Panc1 (cell line): ENCODE data around the gene RNF41. TPM values are rescaled to one million over a fixed set of nuclear protein-coding genes. Genes with fewer than 3 reads are reported as not detected.

Experiments used
- ATAC-seq: fragments of 200-7000 bp; cut with Tn5 transposase; 2 replicates; pipeline ENCODE4 v1.9.1; 2020; ENCODE audit warnings: mild to moderate bottlenecking, moderate library complexity
- BruUV-seq: library from RNA; stranded (reverse); fragments of 400-500 nt; replicated peaks from 2 replicates; lab custom pipeline; 2021; lab: Mats Ljungman, UMichigan
- CTCF ChIA-PET: fragments of 300-600 bp; sonication (Branson Sonifier 250); formaldehyde crosslinking; loops from one replicate; lab custom pipeline; 2022; ENCODE audit warnings: antibody characterized with exemption; lab: Charles Lee
- POLR2A ChIA-PET: fragments of 300-600 bp; sonication (Branson Sonifier 250); formaldehyde crosslinking; loops from one replicate; lab custom pipeline; 2022; ENCODE audit warnings: antibody characterized with exemption; lab: Charles Lee
- DNase-seq: peaks from one replicate; pipeline ENCODE4 v3.0.0-alpha.2; 2010; ENCODE audit warnings: low read depth, low spot score
- H3K27ac ChIP-seq: 2 replicates; pipeline ENCODE4 v1.5.1; 2011; ENCODE audit warnings: mild to moderate bottlenecking, low read length, inconsistent platforms
- H3K27me3 ChIP-seq: fragments of 200-500 bp; sonication (Bioruptor generic); 2 replicates; pipeline ENCODE4 v1.6.0; 2014; ENCODE audit warnings: low read length, inconsistent platforms; ENCODE audit not compliant: control insufficient read depth, insufficient read depth
- H3K36me3 ChIP-seq: fragments of 200-500 bp; sonication (Bioruptor generic); 2 replicates; pipeline ENCODE4 v1.5.1; 2014; ENCODE audit warnings: inconsistent platforms, mild to moderate bottlenecking, low read length, moderate library complexity; ENCODE audit not compliant: control insufficient read depth, insufficient read depth
- H3K4me1 ChIP-seq: 2 replicates; pipeline ENCODE4 v1.5.1; 2011; ENCODE audit warnings: inconsistent platforms, mild to moderate bottlenecking, low read length, moderate library complexity; ENCODE audit not compliant: control insufficient read depth, insufficient read depth
- H3K4me3 ChIP-seq, 2 experiments: 2 replicates each; pipeline ENCODE4 v1.5.1; 2011 to 2012; ENCODE audit warnings: low read depth in 2 of 2, low read length in 2 of 2, mild to moderate bottlenecking in 2 of 2, inconsistent platforms in 1 of 2, moderate library complexity in 1 of 2
- H3K9me3 ChIP-seq: fragments of 200-500 bp; sonication (Bioruptor generic); 2 replicates; pipeline ENCODE4 v1.5.1; 2014; ENCODE audit warnings: low read depth, mild to moderate bottlenecking, inconsistent platforms, low read length, moderate library complexity; ENCODE audit not compliant: control insufficient read depth, insufficient read depth
- POLR2AphosphoS5 ChIP-seq: IDR thresholded peaks from 2 replicates; pipeline ENCODE4 v1.6.1; 2012; ENCODE audit warnings: mild to moderate bottlenecking, low read depth, low read length, moderate library complexity
- SIN3A ChIP-seq: IDR thresholded peaks from 2 replicates; pipeline ENCODE4 v1.6.1; 2012; ENCODE audit warnings: low read depth, mild to moderate bottlenecking, low read length, moderate library complexity, borderline replicate concordance; ENCODE audit not compliant: insufficient read depth
- TCF7L2 ChIP-seq: IDR thresholded peaks from 2 replicates; pipeline ENCODE4 v1.6.1; 2011; ENCODE audit warnings: mild to moderate bottlenecking, low read depth, low read length, inconsistent platforms
- in situ Hi-C: cut with HindIII; loops from 2 replicates; pipeline ENCODE4 v1.10.0; 2016; ENCODE audit warnings: low sequenced_read_pairs, low pct_unique_long_range_greater_than_20kb
- intact Hi-C: fragments of 100-400 bp; cut with micrococcal nuclease; formaldehyde crosslinking; loops from one replicate; pipeline ENCODE4 v1.10.0; 2022; ENCODE audit not compliant: unreplicated experiment
- total RNA-seq: library from RNA; stranded (reverse); gene quantifications from one replicate; pipeline ENCODE4 v1.2.1, GENCODE V29; 2021; ENCODE audit not compliant: unreplicated experiment
- TF ChIP-seq, protein P1 (sequence below), 2 experiments: IDR thresholded peaks; 2 replicates each; pipeline ENCODE4 v1.6.1; 2011 to 2012; ENCODE audit warnings: low read depth in 2 of 2, control low read depth in 1 of 2, low read length in 1 of 2, mild to moderate bottlenecking in 1 of 2, moderate library complexity in 1 of 2; ENCODE audit not compliant: insufficient read depth in 1 of 2
- TF ChIP-seq, protein P2 (sequence below): fragments of 450-650 bp; IDR thresholded peaks from 2 replicates; pipeline ENCODE4 v1.5.1; 2017; ENCODE audit warnings: mild to moderate bottlenecking

RNF41 gene
- total RNA-seq, 1 experiment from 2014 or later: 35.3 TPM

DNA sequence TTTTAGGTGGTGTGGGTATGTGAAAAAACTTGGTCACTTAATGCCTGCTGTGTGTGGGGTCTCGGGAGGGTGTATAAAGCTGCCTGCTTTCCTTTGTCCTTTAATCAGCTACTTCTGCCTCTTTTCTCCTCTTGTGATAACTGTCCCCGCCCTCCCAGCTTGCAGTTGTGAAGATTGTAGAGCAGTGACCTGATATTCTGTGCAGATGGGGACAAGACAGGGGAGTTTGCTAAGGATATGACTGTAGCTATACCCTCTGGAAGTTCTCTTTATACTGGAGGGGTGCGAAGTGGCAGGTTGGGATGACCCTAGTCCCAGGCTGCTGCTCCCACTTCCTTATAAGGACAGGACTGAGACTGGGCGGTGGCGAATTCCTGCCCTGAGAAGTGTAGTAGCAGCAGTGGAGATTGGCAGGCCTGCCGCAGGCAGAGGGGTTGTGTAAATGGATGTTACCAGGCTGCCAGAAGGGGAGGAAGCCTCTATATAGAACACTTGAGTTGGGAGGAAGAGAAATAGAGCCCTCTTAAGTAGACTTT is 62.7 kb downstream of the RNF41 start:
- BruUV-seq: TSS peak; percentile 83
- TF ChIP-seq SIN3A: 0 out of 2 replicates have a peak, but pooled peaks have one; percentile 29
- TF ChIP-seq POLR2AphosphoS5: no peak; the same call in 1 of the 2 replicates
- H3K36me3 ChIP-seq: peaks cover 2% of the 10 kb centered on the region; the same call in 1 of the 2 replicates
- H3K27ac ChIP-seq: peak overlapping the region; percentile 88
- ATAC-seq (peak; percentile 25), DNase-seq (no peak)
- peaks cover 25% of the 10 kb centered on the region for H3K4me1 ChIP-seq
- in situ Hi-C loops (no loop called here), intact Hi-C loops (loop anchor here (5.0 kb wide), 1 partner anchor 42 kb away; the partner anchor contains the start of genes RPL41 and ZC3H10)
- CTCF ChIA-PET: interaction anchor here (1.4 kb wide), 1 partner anchor 33 kb away, joined by 3 read pairs; no protein-coding TSS in a partner anchor
- H3K9me3 ChIP-seq: no peaks in the 10 kb centered on the region
- H3K4me3 ChIP-seq: peak overlapping the region; percentile 74 to 78
- POLR2A ChIA-PET: no interaction called here
- no peaks in the 10 kb centered on the region for H3K27me3 ChIP-seq

DNA sequence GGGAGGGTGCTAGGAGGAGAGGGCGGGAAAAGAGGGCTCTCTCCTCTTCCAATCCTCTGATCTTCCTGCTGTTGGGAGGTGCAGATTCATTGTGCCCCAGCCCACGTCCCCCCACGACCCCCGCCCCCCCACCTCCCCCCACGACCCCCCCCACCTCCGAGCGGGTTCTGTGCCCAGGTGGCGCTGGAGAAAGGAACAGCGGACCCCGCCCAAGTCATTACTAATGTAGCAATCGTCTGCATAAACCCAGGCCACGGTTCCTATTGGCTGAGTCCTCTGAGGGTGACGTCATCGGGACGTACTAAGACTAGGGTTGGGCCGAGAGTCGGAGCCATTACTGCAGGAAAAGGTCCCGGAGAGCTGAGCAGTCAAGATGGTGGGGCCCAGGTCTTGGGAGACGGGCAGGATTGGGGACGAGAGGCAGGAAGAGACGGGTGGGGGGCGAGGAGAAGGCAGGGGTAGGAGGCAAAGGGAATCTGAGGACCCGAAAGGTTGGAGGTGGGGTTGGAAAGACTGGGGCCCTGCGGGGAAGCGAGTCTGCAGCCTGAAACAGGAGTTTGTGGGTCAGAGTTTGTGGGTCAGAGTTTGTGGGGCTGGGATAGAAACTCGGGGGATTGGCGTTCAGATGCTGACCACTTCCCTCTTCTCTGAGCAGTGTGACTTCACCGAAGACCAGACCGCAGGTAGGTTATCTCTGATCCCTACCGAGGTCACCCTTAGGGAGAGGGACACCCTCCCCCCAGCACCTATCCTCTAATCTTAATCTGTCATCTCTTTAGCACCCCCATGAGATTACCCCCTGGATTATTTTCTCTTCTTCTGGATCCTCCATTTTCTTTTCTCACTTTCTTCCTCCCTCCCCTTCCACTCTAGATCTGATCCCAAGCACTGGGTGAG is 63.4 kb downstream of the RNF41 start, which contains the start of gene MYL6:
MYL6 (plus strand) TSS at position 331 of the 897 bp plus-strand sequence; CDS start at position 374, 43 bp downstream.
- TF ChIP-seq POLR2AphosphoS5: peak; percentile 99
- TF ChIP-seq, protein P1, sequence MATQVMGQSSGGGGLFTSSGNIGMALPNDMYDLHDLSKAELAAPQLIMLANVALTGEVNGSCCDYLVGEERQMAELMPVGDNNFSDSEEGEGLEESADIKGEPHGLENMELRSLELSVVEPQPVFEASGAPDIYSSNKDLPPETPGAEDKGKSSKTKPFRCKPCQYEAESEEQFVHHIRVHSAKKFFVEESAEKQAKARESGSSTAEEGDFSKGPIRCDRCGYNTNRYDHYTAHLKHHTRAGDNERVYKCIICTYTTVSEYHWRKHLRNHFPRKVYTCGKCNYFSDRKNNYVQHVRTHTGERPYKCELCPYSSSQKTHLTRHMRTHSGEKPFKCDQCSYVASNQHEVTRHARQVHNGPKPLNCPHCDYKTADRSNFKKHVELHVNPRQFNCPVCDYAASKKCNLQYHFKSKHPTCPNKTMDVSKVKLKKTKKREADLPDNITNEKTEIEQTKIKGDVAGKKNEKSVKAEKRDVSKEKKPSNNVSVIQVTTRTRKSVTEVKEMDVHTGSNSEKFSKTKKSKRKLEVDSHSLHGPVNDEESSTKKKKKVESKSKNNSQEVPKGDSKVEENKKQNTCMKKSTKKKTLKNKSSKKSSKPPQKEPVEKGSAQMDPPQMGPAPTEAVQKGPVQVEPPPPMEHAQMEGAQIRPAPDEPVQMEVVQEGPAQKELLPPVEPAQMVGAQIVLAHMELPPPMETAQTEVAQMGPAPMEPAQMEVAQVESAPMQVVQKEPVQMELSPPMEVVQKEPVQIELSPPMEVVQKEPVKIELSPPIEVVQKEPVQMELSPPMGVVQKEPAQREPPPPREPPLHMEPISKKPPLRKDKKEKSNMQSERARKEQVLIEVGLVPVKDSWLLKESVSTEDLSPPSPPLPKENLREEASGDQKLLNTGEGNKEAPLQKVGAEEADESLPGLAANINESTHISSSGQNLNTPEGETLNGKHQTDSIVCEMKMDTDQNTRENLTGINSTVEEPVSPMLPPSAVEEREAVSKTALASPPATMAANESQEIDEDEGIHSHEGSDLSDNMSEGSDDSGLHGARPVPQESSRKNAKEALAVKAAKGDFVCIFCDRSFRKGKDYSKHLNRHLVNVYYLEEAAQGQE (IDR thresholded peaks at IDR 0.05; ENCODE audit: insufficient read depth in 1 of 2, low read depth in 2 of 2, low read length in 1 of 2): no peak
- no peak for TF ChIP-seq TCF7L2
- TF ChIP-seq, protein P2, sequence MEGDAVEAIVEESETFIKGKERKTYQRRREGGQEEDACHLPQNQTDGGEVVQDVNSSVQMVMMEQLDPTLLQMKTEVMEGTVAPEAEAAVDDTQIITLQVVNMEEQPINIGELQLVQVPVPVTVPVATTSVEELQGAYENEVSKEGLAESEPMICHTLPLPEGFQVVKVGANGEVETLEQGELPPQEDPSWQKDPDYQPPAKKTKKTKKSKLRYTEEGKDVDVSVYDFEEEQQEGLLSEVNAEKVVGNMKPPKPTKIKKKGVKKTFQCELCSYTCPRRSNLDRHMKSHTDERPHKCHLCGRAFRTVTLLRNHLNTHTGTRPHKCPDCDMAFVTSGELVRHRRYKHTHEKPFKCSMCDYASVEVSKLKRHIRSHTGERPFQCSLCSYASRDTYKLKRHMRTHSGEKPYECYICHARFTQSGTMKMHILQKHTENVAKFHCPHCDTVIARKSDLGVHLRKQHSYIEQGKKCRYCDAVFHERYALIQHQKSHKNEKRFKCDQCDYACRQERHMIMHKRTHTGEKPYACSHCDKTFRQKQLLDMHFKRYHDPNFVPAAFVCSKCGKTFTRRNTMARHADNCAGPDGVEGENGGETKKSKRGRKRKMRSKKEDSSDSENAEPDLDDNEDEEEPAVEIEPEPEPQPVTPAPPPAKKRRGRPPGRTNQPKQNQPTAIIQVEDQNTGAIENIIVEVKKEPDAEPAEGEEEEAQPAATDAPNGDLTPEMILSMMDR: no peak
- TF ChIP-seq SIN3A: peak; percentile 55; the same call in 1 of the 2 replicates
- DNase-seq: peak; percentile 86
- H3K4me3 ChIP-seq: peak within 1 kb of the TSS; percentile 74 to 78
- ChIA-PET POLR2A (interaction anchor here (0.7 kb wide), 1 partner anchor 40 kb away, joined by 3 read pairs; no protein-coding TSS in a partner anchor), CTCF (interaction anchor here (1.4 kb wide), 1 partner anchor 32 kb away, joined by 3 read pairs; no protein-coding TSS in a partner anchor)
- no peaks in the 10 kb centered on the region for H3K27me3 ChIP-seq
- H3K9me3 ChIP-seq: no peaks in the 10 kb centered on the region
- peaks cover 32% of the 10 kb centered on the region for H3K4me1 ChIP-seq
- H3K27ac ChIP-seq: peak within 1 kb of the TSS; percentile 92
- no TSS peak for BruUV-seq
- ATAC-seq: peak; percentile 89
- H3K36me3 ChIP-seq: peaks cover 2% of the 10 kb centered on the region; the same call in 1 of the 2 replicates
- intact Hi-C loops (loop anchor here (5.0 kb wide), 1 partner anchor 41 kb away; the partner anchor contains the start of genes RPL41 and ZC3H10), in situ Hi-C loops (no loop called here)
